NCI-H1105 (cell line): Measurements from ENCODE around the gene PRKAG2.

Experiments
- DNase-seq: peaks from one replicate; lab custom pipeline; 2025; lab: John Stamatoyannopoulos, UW

Gene PRKAG2

DNA sequence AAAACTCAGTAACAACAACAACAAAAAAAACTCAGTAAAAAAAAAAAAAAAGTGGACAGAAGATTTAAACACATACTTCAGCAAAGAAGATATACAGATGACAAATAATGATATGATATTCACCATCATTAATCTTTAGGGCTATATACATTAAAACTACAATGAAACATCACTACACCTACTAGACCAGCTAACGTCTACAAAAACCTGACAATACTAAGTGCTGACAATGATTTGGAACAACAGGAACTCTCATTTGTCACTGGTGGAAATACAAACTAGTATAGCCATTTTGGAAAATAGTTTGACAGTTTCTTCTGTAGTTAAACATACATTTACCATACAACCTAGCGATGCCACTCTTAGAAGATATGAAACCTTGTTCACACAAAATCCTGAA lies 185.5 kb downstream of the PRKAG2 start:
- no peak for DNase-seq

DNA sequence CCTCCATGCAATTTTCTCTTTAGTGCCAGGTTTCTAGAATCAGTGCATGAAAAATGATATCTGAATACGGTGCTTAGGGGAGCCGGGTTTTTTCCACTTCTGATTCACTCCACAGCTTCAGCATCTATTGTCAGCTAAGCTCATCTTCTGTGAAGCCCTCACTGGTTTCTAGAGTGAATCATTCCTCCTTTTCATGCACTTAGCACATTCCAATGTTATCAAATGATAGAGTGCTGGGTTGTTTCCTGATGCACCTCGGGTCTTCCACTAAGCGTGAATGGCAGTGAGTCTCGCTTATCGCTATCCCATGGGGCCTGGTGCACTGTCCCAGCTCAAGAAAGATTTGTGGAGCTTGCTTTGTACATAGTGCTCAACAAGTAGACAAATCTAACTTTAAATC lies 186.3 kb downstream of the PRKAG2 start:
- DNase-seq, result no peak

DNA sequence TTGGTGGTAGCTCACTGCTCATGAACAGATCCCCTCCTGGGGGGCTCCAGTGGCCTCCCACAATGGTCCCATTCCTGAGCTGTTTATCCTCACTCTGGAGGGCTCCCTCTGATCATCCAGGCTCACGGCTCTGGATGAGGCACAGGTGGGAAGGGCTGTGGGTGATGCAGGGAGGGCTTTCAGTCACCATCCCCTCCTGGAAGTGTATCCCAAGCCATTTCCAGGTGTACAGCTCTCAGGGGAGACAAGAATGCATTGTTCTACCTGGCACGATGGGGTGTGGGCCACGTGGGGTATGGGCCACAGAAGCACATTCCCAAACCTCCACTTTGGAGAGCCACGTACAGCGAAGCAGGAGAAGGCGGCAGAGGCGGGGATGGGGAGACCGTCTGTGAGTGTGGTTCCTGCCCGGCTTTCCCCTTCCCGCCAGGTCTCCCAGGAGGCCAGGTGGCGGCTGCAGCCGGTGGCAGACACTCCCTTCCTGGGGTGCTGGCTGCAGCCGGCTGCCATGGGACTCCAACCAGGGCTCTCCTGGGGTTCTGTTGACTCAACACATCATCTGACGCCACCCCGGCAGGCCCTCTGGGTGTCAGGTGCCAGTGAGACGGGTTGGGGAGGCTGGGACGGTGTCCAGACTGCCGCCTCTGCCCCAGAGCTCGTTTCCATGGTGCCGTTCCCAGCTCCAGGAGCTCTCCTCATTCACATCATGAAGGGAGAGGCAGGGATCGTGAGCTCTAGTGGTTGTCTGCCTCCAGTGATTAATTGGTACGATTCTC lies 187.5 kb downstream of the PRKAG2 start:
- DNase-seq, result peak; percentile 84

DNA sequence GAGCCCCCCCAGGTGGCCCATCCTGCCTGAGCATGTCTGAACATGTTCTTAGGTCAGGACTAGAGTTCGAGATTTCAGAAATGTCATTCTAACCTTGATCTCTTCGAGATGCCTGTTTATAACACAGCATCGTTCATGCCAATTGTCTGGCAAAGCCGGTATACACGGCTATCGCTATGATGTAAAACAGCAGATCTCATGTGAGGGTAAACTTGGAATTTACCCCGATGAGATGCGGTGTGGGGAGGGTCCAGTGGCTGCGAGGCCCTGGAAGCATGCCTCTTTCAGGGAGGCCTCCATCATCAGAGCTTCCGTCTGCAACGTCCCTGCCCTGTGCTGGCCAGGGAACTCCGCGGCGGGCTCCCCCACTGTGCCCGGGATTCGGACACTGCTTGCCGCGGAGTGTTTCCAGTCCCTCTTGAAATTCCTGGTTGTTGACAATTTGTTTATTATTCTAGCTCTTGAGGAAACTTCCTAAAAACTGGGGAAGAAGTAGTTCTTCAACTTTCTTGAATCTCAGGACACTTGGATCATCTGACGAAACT lies 188.6 kb downstream of the PRKAG2 start:
- no peak for DNase-seq

DNA sequence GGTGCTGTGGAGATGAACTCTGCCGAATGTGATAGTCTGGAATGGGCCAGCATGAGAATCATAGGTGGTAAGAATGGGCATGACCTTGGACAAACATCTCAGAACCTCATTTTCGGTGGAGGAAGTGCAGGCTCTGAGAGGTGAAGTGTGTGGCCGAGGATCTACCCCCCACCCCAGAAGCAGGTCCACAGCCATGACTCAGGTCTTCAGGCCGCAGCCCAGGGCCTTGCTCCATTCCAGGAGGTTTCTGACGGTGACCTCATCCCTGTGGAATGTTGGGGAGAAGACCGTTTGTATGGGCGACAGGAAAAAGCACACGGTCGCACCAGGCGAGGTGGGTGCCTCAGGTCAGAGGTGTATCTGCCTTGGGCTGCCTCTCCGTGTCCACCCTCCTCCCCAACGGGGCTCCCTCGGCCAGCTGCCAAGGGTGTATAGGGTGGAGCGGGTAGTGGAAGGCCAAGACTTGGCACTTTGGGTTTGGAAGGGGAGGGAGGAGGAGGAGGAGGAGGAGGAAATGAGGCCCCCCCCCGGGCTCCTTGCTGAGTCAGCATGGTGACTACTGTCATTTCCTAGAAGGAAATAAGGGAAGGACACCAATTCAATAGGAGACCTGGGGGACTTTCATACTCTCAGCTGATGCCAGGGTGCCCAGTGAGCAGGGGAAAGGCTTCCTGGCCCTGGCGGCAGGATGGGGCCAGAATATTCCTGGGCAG lies 189.2 kb downstream of the PRKAG2 start:
- no peak for DNase-seq

DNA sequence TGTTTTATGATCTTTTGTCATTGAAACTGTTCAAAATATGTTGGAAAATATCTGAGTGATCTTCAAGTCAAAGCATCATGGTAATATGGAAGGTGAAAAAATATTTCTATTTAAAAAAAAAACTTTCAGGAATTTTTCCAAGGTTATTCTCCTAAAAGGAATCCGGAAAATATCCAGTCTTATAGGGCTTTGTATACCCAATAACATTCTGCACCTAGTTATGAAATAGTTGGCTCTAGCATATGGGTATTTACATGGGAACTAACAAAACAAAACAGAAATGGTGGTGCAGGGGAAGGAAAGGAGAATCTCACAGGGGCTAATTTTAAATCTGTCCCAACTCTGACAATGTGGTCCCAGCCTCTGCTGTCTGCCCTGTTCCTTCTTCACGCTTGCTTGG lies 190.1 kb downstream of the PRKAG2 start:
- DNase-seq, result no peak

DNA sequence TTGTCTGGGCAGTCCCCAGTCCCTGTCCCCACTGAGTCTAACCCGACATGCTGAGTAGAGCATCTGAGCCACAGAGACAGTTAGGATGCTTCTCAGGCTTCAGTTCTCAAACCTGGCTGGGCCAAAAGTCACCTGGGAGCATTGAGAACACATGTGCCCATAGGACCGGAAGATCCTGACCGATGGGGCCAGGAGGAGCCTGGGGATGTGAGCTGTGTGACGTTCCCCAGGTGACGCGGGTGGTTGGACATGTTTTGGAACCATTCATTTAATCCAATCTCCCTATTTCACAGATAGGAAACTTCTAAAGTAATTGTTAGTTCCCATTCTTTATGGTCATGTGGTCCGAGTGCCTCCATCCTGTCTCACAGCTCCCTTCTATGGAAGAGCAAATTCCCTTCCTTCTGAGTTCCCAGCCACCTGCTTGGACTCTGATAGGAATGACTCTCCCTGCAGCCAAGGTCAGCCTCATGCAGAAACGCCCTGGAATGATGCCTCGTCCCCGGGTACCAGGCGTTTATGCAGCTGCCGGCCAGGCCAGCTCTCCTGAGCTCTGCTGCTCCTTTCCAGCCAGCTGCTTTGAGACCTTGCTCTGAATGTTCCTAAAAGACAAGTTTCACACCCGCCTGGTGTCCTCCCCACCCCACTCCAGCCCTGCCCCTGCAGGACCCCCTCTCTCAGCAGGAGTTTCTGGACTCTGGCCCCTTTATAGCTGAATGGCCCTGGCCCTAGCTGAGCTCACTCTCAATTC lies 190.7 kb downstream of the PRKAG2 start:
- no peak for DNase-seq

DNA sequence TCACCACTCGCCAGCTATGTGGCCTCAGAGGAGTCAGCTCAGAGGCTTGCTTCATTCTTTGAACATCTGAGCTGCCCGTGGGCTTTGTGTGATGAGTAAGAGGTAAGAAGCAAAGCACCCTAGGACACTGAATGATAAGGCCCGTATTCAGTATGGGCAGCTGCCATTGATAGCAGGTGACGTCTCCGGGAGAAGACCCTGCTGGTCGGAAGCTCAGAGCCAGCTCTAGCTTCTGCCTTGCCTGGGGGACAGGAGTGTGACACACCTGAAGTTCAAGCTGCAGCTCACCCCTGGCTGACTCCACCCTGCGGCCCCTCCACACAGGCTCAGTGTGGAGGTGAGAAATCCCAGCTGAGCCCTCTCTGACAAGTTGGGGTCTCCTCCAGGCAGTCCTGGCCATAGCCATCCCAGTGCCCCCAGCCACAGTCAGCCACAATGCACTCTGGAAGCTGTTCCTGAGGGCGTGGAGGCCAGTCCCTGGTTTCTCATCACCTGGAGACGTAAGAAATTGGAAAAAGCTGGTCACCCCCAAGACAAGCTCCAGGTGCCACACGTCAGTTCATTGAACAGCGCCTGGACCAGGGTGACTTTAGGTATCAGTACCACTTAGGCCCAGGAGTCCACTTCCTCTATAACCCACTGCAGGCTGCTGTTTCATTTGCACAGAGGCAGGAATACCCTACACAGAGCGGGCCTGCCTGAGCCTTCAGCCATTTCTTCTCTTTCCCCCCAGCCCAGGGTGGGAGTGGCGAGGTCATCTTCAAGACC lies 192.3 kb downstream of the PRKAG2 start:
- DNase-seq, result no peak

DNA sequence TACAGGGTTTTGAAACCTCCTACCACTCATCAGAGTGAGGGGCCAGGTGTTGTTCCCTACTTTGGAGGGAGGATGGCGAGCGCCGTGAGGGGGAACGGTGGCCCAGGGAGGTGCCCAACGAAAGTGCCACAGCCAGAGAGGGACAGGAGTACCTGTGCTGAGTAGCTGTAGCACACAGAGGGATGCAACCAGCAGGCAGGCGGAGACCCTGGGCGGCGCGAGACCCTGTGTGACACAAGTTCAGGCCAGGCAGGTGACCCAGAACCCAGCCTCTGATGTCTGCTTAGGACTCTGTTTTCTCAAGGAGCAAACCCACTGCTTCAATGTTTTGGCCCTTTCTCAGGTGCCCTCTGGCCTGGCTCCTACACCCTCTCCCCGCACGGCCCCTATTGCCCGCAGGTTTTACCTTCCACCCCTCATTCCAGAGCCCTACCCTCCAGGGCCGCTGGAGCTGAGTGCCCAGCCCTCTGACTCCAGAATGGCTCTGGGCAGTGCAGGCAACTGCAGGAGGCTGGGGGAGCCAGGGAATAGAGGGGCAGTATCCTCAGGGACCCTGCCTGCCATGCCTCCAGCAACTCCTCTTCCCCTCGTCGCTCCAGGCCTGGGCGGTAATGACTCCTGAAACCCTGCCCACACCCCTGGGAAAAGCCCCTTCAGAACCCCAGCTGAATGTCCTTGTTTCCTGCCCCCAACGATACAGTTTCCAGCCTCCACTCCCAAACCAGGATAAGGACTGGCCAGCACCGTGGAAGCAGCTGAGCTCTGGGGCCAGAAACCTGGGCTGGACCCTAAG lies 193.1 kb downstream of the PRKAG2 start:
- DNase-seq, result no peak

DNA sequence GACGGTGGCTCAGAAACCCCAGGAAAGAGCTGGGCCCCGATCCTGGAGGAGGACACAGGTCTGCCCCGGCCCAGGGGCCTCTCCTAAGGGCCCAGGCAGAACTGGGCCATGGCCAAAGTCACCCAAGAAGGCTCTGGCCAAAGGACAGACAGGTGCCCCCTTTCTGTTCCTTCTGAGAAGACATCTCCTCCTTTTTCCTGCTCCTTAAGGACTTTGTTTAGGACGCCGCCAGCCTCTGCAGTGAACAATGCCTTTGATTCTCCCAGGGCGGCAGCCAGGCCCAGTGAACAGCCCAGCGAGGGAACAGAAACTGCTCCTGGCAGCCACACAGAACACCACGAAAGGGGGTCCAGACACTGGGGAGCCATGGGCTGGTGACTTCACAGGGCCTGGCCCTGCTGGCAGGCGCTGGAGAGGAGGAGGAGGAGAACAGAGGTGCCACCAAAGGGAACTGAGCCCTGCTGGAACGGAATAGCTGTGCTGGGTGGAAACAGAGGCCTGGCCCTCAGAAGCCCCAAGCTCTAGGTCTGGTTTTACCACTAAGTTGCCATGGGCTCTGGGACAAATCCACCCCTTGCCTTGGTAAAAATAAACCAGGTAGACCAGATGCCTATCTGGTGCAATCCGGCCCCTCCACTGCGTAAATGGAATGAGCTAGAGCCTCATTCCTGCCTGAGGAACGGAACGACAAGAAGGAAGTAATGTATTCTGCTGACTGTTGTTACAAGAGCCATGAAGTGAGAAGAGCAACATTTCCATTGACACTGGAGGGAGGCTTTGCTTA lies 193.9 kb downstream of the PRKAG2 start:
- DNase-seq, result no peak

DNA sequence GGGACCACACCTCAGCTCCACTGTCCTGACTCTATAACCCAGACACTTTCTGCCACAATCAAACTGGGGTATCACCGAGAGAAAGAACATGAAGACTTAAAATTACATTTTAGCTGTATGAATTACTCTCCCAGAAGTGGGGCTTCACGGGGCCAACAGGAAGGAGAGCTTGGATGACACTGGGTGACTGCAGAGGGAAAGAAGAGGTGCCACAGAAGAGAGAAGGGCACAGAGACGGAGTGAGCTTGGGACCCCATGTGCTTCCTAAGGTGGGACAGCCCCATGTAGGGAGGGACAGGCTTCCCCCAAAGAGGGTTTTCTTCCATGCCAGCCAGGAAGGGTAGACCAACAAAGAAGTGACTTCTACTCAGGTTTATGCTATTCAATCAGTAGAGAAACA lies 195.2 kb downstream of the PRKAG2 start:
- DNase-seq, result no peak

DNA sequence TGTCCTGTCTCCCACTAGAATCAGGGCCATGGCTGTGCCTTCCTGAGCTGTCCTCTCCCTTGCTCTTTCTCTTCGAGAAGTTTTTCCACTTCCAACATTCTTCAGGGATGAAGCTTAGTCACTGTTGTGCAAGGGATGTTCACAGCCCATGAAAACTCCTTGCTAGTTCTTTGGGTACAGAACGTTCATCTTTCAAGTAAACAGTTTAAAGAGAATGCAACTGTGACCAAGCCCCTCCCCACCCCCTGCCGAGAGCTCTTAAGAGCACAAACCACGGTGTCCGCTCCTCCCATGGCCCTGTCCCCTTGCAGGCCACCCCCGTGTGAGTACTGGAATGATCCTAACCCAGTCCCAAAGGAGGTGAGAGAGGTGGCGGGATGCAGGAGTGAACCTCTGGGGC lies 196.1 kb downstream of the PRKAG2 start:
- no peak for DNase-seq

DNA sequence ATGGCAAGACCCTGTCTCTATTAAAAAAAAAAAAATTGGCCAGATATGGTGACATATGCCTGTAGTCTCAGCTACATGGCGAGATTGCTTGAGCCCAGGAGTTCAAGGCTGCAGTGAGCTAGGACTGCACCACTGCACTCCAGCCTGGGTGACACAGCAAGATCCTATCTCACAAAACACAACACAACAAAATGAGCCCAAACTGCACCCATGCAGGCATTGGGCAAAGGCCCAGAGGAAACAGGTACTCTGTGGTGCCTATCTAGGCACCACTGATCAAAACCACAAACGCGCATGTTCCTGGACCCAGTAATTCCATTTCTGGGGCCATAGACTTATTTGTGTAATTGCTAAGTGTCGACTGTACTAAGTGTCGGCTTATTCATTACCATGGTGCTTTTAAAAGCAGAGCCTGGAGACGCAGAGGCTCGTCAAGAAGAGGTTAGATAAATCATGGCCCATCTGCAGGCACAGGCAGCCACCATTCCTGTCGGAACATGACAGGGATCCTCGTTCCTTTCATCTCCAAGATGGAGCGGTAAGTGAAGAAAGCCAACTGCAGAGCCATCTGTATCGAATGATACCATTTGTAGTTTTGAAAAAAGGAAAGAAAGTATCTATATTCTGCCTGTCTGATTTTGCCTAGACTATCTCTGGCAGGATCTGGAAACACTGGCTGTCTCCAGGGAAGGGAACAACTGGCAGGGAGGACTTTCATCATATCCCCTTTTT lies 196.9 kb downstream of the PRKAG2 start:
- DNase-seq, result no peak

DNA sequence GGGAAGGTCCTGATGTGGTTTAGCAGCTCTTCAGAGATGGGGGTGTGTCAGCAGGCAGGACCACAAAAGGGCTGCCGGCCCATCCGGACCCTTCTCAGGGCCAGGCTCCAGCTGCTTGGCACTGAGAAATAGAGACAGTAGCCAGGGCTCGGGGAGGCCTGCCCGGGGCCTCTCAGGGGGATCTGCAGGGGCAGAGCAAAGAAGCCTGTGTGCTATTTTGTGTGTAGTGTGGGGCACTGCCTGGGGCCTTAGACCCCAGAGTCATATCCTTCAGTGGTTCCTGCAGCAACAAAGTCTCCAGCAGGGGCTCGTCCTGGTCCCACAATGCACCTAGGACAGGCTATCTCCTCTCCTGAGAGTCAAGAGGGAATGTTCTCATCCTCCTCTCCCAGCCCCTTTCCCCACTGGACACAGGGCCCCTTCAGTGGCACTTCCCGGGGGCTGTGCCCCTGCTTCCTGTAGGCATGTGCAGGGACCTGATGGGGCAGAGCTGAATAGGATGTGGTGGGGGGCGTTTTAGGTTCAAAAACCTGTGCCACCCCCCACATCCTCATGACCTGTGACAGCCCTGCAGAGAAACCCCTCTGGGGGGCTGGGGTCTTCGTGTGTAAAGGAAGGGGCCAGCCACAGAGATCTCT lies 197.7 kb downstream of the PRKAG2 start:
- DNase-seq, result no peak

DNA sequence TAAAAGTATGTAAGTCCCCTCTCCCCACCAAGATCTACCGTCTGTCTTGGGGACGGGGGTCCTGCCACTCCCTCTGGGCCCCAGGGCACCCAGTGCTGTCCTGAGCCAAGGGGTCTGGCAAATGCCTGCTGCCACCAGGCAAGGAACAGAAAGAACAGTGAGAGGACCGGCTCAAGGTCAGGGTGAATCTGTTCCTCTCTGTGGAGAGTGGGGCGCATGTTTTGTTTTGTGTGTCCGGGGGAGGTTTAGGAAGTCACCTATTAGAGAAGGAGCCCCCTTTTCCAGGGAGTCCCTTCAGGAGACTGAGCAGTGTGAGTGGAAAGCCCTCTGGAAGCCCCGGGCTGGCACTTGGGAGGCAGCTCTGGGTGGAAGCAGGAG lies 198.7 kb downstream of the PRKAG2 start:
- DNase-seq, result no peak

DNA sequence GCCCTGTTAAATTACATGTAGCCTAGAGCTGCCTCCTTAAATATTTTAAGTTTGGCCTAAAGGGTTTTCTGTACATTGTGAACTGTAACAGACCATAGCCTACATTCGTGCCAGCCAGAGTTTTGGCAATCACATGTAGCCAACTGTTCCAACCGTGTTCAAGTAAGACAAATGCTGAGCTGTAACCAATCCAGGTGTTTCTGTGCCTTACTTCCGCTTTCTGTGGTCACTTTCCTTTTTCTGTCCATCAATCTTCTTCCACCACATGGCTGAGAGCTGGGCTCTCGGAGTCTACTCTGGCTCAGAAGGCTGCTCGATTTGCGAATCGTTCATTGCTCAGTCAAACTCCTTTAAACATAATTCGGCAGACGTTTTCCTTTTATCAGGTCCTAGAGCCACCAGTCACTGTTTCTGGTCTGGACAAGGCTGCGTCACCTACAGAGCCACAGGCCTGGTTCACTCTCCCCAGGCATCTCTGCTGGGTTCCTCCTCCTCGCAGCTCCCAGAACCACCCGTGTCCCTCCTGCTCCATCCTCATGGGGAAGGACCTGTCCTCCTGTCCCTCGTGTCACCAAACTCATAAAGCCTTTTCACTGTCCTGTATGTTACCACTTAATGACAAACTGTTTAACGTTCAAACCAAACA lies 199.2 kb downstream of the PRKAG2 start:
- DNase-seq, result no peak

DNA sequence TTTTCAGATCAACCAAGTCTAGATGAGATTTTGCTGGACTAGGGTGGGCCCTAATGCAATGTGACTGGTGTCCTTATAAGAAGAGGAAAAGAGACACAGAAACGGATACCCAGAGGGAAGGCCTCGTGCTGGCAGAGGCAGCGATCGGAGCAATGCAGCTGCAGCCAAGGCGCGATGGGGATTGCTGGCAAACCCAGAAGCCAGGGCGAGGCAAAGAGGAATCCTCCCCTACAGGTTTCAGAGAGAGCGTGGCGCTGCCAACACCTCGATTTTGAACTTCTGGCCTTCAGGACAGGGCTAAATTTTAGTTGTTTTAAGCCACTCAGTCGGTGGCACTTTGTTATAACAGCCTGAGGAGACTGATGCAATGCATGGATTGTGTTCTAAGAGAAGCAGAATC lies 200.2 kb downstream of the PRKAG2 start:
- no peak for DNase-seq

DNA sequence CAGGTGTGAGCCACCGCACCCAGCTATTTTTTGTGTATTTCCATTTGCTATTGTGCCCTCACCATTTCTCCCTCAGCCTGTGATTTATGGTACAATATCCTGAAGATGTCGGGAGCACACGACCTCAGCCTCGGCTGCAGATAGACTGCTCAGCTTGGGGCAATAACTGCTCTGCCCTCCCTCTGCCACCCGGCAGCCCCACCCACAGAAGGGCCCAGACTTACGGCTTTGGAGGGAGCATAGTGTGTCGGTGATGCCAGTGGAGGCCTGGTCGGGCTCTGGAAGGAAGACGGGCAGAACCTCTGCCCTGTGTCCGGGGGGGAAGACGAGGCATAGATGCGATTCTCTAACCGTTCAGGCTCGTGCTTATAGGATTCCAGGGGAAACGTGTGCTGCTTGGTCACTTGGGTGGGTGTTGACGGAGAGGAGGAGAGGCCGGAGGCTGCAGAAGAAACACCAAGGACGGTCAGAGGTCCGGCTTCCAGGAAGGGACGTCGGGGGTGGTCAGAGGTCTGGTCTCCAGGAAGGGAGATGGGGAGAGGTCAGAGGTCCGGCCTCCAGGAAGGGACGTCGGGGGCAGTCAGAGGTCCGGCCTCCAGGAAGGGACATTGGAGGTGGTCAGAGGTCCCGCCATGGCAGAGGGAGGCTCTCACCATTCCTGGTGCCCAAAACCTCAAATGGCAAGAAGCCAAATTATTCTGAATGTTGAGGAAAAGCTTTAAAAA lies 201.6 kb downstream of the PRKAG2 start:
- no peak for DNase-seq
